RPMI8226 (cell line): ENCODE data around the gene C1orf210.
A peak's percentile ranks its signal among the peaks of the same experiment; 100 is the strongest.

Source experiments
- DNase-seq: peaks from one replicate; pipeline ENCODE4 v3.0.0-alpha.2; 2015

C1orf210 gene

DNA sequence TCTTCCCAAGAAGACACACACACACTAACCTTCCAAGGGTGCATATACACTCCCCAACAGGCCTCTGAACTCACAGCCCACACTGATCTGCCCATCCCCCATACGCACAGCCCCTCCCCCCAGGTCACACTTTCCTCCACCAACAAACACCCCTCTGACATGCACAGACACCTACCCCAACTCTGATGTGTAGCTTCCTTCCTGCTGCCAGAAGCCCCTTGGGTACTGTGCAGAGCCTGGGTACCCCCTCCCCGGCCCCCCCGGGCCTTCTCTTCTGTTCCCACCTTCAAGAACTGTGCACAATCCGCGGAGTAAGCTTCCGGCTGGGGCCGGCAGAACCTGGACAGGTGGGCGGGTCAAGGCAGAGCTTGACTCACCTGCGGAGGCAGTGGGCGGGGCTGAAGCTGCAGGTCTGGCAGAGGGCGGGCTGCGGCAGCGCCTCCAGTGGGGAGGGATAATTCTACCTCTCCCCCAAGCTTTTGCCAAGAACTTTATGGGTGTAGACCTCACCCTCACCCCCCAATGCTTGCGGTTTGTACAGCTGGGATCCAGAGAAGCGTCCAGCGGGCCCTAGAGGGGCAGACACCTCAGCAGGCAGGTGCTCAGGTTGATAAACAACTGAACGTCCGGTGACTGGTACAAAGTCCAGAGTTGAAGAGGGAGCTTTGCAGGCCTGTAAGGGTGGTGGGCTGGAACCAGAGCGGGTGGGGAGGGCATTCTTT, at the start of gene C1orf210:
TSS of gene C1orf210 (minus strand) at position 313 of the 722 bp plus-strand sequence. CDS start 2,311 bp downstream, outside the sequence.
- peak; percentile 86 for DNase-seq

GRCh38 chr1:43334453-43335205, 49.2 kb upstream of the C1orf210 start:
- DNase-seq: no peak

DNA sequence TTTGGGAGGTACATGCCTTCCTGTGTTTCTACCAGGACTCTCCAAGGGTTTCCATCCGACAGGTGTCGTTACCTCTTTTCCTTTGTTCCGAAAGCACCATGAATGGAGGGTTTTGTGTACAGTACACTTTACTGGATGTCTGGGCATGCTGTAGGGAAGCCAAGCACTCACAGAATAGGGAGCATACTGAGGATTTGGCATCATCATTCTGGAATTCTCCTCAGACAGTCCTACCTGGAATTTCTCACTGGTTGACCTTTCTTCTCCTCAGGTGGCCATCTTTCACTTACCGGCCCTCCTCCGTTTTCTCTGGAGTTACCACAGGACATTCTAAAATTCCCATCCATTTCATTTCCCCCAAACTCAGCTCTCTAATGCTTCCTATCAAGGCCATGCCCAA, 46.3 kb upstream of the C1orf210 start:
- no peak for DNase-seq

- DNase-seq: no peak
Observed at GRCh38 chr1:43329995-43330751, 44.8 kb upstream of the C1orf210 start.

DNA sequence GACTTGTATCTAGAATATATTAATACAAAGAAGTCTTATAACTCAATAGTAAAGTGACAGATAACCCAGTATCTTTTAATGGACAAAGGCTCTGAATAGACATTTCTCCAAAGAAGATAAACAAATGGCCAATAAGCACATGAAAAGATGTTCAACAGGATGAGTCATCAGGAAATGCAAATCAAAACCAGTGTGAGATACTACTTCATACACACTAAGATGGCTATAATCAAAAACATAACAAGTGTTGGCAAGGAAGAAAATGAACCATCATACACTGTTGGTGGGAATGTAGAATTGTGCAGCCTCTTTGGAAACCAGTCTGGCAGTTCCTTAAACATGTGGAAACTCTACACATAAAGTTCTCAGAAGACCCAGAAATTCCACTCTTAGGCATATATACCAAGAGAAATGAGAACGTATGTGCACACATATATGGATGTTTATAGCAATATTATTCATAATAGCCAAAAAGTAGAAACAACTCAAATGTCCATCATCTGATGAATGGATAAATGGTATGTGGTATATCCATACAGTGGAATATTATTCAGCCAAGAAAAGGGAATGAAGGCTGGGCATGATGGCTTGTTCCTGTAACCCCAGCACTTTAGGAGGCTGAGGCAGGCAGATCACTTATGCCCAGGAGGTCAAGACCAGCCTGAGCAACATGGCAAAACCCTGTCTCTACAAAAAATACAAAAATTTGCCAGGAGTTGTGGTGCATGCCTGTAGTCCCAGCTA, 42.3 kb upstream of the C1orf210 start:
- no peak for DNase-seq

DNA sequence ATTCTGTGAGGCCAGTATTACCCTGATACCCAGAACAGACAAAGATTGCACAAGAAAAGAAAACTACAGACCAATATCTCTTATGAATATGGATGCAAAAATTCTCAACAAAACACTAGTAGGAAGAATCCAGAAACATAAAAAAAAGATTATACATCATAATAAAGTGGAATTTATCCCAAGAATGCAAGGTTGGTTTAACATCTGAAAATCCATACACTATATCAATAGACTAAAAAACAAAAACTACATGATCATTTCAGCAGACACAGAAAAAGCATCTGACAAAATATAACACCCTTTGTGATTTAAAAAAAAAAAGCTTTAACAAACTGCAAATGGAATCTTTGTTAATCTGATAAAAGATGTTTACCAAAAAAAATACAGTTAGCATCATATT, 40.0 kb upstream of the C1orf210 start:
- no peak for DNase-seq

DNA sequence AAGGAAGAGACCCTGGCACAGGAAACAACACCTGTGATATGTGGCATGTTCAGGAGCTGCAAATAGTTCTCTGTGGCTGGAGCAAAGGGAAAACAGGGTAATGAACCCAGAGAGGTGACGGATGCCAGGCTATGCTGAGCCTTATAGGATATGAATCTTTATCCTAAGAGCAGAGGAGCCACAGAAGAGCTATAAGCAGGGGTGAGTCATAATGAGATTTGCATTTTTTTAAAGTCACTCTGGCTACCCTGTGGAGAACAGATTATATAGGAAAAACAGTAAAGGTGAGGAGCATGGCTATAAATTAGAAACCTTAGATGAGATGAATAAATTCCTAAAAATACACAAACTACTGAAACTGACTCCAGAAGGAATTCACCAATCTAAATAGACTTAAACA, 39.4 kb upstream of the C1orf210 start:
- no peak for DNase-seq

DNA sequence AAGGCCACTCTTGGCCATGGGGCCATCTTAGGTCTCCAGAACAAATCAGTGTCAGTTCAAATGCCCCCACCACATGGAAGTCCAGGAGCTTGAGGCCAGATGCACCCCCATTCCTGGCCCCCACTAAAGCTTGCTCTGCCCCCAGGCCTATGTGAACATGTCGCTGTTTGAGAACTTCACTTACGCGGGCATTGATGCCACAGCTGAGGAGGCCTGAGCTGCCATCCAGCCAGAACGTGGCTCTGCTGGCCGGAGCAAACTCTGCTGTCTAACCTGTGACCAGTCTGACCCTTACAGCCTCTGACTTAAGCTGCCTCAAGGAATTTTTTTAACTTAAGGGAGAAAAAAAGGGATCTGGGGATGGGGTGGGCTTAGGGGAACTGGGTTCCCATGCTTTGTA, 37.1 kb upstream of the C1orf210 start:
- DNase-seq: no peak

DNA sequence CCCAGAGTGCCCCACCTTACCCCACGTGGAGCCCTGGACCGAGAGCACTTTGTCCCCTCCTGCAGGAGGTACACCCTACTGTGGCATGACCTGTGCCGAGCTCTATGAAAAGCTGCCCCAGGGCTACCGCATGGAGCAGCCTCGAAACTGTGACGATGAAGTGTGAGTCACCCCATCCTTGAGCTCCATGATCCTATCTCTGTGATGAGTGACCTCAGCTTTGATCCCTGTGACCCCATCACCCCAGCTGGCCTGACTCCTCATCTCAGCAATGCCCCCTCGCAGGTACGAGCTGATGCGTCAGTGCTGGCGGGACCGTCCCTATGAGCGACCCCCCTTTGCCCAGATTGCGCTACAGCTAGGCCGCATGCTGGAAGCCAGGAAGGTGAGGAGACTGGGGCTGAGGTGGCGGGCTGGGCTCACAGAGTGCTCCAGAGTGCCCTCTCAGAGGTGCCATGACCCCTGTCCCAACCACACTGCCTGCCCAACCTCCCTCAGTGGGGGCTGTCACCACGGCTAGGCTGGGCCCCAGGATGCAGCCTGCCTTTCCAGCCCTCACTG, 36.0 kb upstream of the C1orf210 start:
- DNase-seq: no peak

DNA sequence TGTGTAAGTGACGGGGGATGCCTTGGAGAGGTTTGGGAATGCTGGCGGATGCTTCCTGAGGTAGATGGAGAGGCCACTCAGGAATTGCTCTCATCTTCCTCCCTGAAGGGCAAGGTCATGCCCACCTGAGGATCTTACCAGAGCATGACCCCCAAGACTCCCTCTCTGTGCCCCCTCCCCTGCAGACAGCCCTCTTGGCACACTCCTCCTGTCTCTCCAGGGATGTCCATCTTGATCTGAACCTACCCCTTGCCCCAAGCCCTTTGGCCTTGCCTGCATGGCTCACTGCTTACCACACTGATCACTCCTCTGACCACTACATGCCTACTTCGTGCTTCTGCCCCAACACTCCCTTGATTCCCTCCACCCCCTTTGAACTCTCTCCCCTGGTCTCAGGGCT, 34.4 kb upstream of the C1orf210 start:
- no peak for DNase-seq

- no peak for DNase-seq
Observed at GRCh38 chr1:43319288-43319687, 33.9 kb upstream of the C1orf210 start.

DNA sequence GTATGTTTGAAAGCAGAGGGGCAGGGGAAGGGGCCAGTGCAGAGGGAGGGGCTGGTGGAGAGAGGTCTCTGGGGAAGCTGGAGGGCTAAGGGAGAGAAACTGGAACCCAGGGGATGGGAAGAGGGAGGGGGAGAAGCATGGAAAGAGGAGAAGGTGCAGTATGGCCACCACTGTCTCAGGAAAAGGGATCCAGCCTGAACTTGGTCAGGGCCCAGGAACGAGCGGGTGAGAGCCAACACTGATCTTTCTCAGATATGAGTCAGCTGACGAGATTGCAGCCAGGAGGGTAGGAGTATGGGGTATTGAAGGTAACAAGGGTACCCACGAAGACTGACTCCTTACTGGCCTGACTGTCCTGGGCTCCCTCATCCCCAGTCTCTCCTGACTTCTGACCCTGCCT, 33.5 kb upstream of the C1orf210 start:
- no peak for DNase-seq

DNA sequence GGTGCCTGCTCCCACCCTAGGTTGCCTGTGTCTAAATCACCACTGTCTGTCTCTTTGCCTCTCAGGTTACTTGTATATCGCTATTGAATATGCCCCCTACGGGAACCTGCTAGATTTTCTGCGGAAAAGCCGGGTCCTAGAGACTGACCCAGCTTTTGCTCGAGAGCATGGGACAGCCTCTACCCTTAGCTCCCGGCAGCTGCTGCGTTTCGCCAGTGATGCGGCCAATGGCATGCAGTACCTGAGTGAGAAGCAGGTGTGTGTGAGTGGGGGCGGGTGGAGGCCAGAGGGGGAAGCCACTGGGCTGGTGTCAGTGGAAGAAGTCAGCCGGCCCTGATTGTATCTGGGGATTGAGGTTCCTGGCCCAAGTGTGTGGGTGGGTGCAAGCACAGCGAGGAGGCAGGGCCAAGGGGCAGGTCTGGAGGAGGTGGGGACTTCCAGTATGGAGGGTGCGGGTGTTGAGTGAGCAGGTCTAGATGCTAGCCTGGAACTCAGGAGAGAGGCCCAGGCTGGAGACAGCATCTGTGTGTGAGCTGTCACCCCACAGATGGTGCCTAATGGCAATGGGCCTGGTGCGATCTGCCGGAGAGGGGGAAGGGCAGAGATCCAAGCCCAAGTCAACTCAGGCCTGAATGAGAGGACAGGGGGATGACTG, 32.6 kb upstream of the C1orf210 start:
- DNase-seq: no peak

GRCh38 chr1:43316738-43317520, 31.5 kb upstream of the C1orf210 start:
- no peak for DNase-seq

GRCh38 chr1:43315963-43316737, 30.8 kb upstream of the C1orf210 start:
- no peak for DNase-seq

DNA sequence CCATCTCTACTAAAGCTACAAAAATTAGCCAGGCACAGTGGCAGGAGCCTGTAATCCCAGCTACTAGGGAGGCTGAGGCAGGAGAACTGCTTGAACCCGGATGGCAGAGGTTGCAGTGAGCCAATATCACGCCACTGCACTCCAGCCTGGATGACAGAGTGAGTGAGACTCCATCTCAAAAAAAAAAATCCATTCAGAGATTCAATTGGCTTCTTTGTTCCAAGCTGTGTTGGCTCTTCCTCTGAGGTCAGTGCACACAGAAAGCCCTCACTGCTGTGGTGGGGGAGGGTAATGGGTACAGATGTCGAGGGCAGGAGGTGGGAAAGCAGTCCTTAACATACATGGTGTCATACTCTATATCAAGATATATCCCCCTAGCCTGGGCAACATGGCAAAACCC, 30.1 kb upstream of the C1orf210 start:
- no peak for DNase-seq

DNA sequence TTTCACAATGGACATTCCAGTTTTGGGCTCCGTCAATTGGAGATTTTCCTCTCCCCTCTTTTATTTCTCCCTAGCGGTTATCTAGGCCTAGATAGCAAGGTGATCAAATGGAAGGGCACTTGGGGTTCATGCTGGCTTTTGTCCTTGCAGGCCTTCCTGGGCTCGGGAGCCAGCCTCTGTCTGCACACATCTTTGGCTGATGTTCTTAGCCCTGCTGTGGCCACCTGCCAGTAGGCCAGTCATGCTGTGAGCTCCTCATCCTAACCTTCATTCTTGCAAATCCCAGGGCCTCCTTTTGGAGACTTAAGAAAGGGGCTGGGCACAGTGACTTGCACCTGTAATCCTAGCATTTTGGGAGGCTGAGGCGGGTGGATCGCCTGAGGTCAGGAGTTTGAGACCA, 28.9 kb upstream of the C1orf210 start:
- DNase-seq: no peak

DNA sequence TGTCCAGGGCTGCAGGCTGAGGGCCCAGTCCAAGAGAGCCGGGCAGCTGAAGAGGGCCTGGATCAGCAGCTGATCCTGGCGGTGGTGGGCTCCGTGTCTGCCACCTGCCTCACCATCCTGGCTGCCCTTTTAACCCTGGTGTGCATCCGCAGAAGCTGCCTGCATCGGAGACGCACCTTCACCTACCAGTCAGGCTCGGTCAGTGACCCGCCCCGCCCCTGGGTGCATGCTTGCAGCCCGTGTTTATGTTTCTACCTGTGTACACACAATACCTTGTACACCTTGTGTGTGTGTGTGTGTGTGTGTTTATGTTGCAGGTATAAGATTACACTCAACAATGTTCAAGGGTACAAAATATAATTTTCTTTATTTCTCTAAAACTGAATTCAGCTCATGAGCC, 28.4 kb upstream of the C1orf210 start:
- DNase-seq: no peak

- DNase-seq: no peak
Observed at GRCh38 chr1:43312663-43313515, 27.5 kb upstream of the C1orf210 start.
